IPS-NIHi7 (cell line): Measurements from ENCODE around the gene CDC42EP4.
A peak's percentile ranks its signal among the peaks of the same experiment; 100 is the strongest.

Experiments
- DNase-seq: peaks from one replicate; pipeline ENCODE4 v3.0.0; 2012; ENCODE audit warnings: mixed read lengths; ENCODE audit errors: extremely low spot score

CDC42EP4 gene

DNA sequence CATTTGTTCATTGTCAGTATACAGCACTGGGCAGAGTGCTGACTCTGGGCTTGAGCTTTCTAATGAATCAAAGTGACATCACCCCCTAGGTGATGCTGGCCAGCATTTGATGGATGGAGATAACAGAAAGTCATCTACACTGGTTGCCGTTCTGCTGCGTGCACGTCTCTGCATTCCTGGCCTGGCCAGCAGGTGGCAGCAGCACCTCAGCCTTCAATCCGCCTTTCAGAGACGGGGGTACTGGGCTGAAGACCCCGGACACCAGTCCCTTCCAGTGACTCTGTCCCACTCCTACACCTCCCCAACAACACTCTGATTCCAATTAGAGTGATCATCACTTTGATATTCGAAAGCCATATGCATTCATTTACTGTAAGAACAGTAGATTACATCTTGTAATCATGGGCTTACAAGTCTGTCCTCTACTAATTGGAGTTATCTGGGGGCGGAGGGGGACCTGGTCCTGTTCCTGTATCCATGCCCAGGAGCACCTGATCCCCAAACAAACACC lies 56.1 kb downstream of the CDC42EP4 start:
- peak; percentile 84 for DNase-seq

DNA sequence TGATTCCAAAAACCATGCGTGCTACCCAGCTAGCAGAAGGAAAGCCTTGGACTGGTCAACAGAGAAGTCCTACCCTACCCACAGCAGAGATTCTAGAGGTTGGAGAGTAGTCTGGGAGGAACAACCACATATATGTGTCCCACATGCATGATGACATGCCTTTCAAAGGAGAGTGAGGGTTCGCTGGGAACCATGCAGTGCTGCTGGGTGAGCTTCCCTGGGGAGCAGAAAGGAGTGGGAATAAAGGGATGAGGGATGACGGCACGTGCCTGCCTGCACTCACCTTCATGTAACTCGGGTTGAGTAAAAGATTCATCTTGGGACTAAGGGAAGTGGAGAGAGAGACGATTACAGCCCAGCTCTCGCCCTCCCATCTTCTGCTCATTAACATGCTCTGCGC lies 59.9 kb downstream of the CDC42EP4 start:
- no peak for DNase-seq

DNA sequence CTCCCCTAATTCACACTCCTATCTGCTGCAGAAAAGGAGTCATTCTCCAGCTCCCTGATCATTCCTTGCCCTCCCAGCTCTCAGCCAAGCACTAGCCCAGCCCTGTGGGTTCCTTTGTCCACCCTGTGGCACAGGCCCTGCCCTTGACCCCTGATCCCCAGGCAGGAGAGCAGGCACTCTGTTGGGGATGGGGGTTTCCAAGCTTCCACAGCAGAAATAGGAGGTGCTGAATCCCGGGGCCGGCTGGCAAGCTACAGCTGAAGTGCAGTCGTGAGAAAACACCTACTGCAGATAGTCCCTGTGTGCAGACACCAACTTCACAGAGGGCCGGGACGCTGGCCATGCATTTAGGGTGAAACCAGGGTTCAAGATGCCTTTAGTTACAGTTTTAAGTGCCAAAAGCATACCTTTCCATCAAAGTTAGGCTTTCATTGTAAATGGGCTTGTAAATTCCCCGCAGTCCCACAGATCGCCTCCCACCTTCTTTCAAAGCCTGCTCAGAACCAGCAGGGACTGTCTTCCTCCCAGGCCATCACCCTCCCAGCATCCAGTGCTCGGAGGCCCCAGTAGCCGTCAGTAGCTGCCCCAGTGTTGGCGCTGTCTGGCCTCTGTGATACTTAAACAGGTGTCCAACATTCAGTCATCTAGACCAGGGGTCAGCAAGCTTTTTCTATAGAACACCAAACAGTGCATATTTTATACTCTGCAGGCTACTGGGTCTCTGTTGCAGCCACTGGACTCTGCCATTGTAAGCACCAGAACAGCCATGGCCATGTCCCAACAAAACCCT lies 60.8 kb downstream of the CDC42EP4 start:
- no peak for DNase-seq

DNA sequence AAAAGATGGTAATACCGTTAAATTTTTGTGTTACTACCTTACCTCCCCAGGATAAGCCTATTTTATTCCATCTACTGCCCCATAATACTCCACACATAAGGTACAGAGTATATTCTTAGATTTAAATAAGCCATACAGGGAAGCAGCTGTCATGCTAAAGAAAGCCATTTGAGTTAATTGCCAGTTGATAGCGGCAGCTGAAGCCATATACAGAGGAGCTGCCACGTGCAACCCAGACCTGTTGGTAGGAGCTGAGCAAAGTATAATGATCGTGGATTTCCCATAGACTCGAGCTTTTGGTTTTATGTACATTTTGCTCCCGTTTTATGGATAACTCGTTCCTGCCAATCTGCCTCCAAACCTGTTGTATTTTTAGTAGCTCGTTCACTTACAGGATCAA lies 62.1 kb downstream of the CDC42EP4 start:
- DNase-seq: no peak

DNA sequence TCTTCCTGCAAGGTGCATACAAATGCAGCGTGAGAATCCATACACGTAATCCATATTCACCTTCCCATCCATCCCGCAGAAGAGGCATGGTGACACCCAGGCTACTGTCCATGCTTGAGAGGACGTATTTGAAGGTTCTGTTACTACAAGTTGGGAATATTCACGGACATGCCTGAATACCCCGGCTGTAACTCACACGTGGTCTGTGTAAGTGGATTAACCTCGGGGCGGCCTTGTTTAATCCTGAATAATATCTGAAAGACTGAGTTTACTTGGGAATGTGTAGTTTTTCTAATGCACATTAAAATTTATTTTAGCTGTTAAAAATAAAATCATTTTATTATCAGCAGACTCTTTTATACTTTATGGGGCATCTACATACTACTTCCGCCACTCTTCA lies 63.3 kb downstream of the CDC42EP4 start:
- DNase-seq: no peak

DNA sequence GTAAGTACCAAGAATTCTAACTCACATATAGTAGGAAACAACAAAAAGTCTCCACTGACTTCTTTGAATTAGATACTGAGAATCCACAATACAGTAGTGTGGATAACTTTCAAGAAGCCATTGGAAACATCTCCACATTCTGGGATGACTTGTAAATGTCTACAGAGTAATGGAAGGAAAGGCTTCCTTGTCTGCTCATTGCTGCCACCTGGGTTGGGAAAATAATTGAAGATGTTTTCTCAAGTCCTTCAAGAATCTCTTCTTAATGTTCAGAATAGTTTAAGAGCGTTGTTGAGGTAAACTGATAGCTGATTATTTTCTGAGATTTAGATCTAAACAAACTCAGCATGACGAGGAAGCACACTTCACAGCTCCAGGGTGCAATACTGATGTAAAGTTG lies 64.1 kb downstream of the CDC42EP4 start:
- DNase-seq: no peak

DNA sequence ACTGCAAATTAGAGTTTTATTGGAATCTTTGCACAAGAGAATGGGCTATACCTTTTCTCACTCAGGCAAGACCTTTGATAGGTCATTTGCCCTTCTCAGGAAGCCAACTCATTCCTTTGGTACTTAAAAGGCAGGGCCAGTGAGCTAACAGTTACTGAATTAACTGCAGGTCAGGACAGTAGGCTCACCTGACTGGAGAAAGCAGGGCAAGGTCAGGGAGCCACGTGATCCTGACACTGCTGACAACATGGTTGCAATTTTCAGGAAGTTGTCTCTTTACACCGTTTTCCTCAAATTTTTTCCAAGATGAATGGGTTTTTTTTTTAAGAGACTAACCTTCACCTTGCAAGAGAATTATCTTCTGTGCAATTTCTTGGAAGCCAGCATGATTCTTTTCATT lies 71.2 kb downstream of the CDC42EP4 start:
- no peak for DNase-seq

DNA sequence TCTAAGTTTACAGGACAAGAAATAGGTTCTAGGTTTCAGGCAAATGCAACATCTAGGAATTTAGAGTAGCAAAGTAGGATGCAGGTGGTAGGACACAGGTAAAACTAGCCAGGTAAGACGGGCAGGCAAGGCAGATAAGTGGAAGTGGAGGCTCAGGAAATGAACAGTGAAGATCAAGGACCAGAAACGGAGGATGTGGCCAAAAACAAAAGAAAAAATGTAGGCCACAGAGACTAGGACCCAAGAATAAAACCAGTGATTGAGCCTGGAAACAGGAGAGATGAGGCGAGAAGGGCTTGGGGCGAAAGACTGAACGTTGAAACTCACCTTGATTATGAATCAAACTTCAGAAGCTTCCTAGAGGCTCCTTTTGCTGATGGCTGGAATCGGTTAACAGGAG lies 74.1 kb downstream of the CDC42EP4 start:
- no peak for DNase-seq

DNA sequence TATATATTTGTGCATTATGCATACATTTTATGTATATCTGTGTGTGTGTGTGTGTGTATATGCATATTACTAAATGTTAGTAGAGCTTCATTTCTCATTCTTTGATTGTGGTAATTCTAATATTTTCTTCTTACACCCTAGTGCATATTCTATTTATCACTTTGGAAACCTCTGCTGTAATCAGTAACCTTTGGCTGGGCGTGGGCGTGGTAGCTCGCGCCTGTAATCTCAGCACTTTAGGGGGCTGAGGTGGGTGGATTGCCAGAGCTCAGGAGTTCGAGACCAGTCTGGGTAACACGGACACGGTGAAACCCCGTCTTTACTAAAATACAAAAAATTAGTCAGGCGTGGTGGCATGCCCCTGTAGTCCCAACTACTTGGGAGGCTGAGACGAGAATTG lies 77.1 kb downstream of the CDC42EP4 start:
- no peak for DNase-seq
